Thyroid gland (tissue), 4 donors: Measurements from ENCODE around the gene CBLC. TPM values are rescaled to one million over a fixed set of nuclear protein-coding genes. Genes with fewer than 3 reads are reported as not detected.

ENCODE experiments used
- DNase-seq, 2 donors: peaks; one replicate each; pipeline ENCODE4 v3.0.0-alpha.2; 2019
- H3K27ac ChIP-seq, 3 donors: fragments of 200-600 bp; sonication (generic); 1 replicate in 2 of 3; 2 replicates in 1 of 3; pipeline ENCODE4 v1.5.1; 2016 to 2019; ENCODE audit warnings: mild to moderate bottlenecking in 1 of 3, moderate library complexity in 1 of 3
- H3K27me3 ChIP-seq: fragments of 200-600 bp; sonication (generic); one replicate; pipeline ENCODE4 v1.5.1; 2019
- H3K36me3 ChIP-seq, 2 donors: fragments of 200-600 bp; sonication (generic); one replicate each; pipeline ENCODE4 v1.5.1; 2016 to 2019
- H3K4me1 ChIP-seq, 2 donors: fragments of 200-600 bp; sonication (generic); one replicate each; pipeline ENCODE4 v1.5.1; 2017 to 2019
- H3K4me3 ChIP-seq, 3 donors: fragments of 200-600 bp; sonication (generic); replicated peaks in 1 of 3; 1 replicate in 2 of 3; 2 replicates in 1 of 3; pipeline ENCODE4 v1.5.1; 2016; ENCODE audit warnings: mild to moderate bottlenecking in 1 of 3
- H3K9me3 ChIP-seq: fragments of 200-600 bp; sonication (generic); one replicate; pipeline ENCODE4 v1.5.1; 2017
- CTCF ChIP-seq, 6 experiments: fragments of 200-600 bp in 3 of 6; fragments of 450-650 bp in 3 of 6; sonication (generic) in 3 of 6; IDR thresholded peaks; one replicate each; pipeline ENCODE4 v1.5.1; 2016 to 2019; ENCODE audit warnings: antibody characterized with exemption in 6 of 6, mild to moderate bottlenecking in 2 of 6, inconsistent platforms in 1 of 6, moderate library complexity in 1 of 6
- POLR2A ChIP-seq, 2 donors: fragments of 450-650 bp; IDR thresholded peaks; one replicate each; pipeline ENCODE4 v1.6.1; 2017; ENCODE audit warnings: antibody characterized with exemption in 2 of 2, mild to moderate bottlenecking in 2 of 2, moderate library complexity in 1 of 2
- WGBS, 2 donors: methylation state at CpG; one replicate each; pipeline ENCODE4 v1.1.5; 2017; 5-methylcytosine and 5-hydroxymethylcytosine counted together
- intact Hi-C: fragments of 100-400 bp; cut with DNase I; formaldehyde crosslinking; loops from one replicate; pipeline ENCODE4 v1.15.1; 2023
- total RNA-seq, 4 donors: library from RNA; depleted of rRNA; stranded (reverse); fragments of >200 nt; gene quantifications; one replicate each; pipeline ENCODE4 v1.2.3, GENCODE V29; 2016

CBLC gene
- total RNA-seq, 4 donors from 2014 or later, result 2.0 to 5.6 (median 3.1) TPM

GRCh38 chr19:44800461-44800860 lies 22.8 kb downstream of the CBLC start:
- no peak overlapping the region for H3K27ac ChIP-seq
- H3K36me3 ChIP-seq, result no peaks in the 10 kb centered on the region
- 0 to 8% methylated on average over 2 of the region's 3 CpGs for WGBS, 2 donors
- peak; percentile 84 to 89 for DNase-seq
- no peaks in the 10 kb centered on the region for H3K27me3 ChIP-seq
- H3K4me3 ChIP-seq, result no peak overlapping the region
- TF ChIP-seq POLR2A (IDR thresholded peaks at IDR 0.05) (no peak), CTCF (IDR thresholded peaks at IDR 0.05) (peak; percentile 90 to 98 (median 96))
- peaks cover 0 to 7% of the 10 kb centered on the region in 2 donors for H3K4me1 ChIP-seq
- H3K9me3 ChIP-seq, result no peaks in the 10 kb centered on the region
- intact Hi-C loops, result no loop called here

GRCh38 chr19:44803442-44804428 lies 26.0 kb downstream of the CBLC start:
- intact Hi-C loops, result no loop called here
- H3K27ac ChIP-seq, result no peak overlapping the region

GRCh38 chr19:44806291-44806690 lies 28.6 kb downstream of the CBLC start:
- Histone ChIP-seq H3K4me3 (no peak overlapping the region), H3K4me1 (peaks cover 33 to 45% of the 10 kb centered on the region in 2 donors), H3K9me3 (no peaks in the 10 kb centered on the region), H3K36me3 (no peaks in the 10 kb centered on the region), H3K27me3 (no peaks in the 10 kb centered on the region), H3K27ac (peak overlapping the region in 1 of 3 donors; percentile 90)
- 84 to 92% methylated on average over 7 of the region's 7 CpGs for WGBS, 2 donors
- no peak for DNase-seq
- no peak for TF ChIP-seq CTCF (IDR thresholded peaks at IDR 0.05)
- intact Hi-C loops, result no loop called here

More at GRCh38 chr19:44803442-44804428, 26.0 kb downstream of the CBLC start:
- H3K36me3 ChIP-seq, result no peaks in the 10 kb centered on the region
- WGBS, 2 donors, result 81 to 90% methylated on average over 12 to 13 of the region's 13 CpGs
- peak; percentile 19 to 21 for DNase-seq
- H3K9me3 ChIP-seq, result no peaks in the 10 kb centered on the region
- H3K27me3 ChIP-seq, result no peaks in the 10 kb centered on the region
- TF ChIP-seq POLR2A (IDR thresholded peaks at IDR 0.05) (no peak), CTCF (IDR thresholded peaks at IDR 0.05) (no peak)
- H3K4me1 ChIP-seq, result peaks cover 18 to 27% of the 10 kb centered on the region in 2 donors
- no peak overlapping the region for H3K4me3 ChIP-seq

GRCh38 chr19:44807162-44807561 lies 29.5 kb downstream of the CBLC start:
- H3K27me3 ChIP-seq, result no peaks in the 10 kb centered on the region
- WGBS, 2 donors, result 50 to 51% methylated on average over 2 to 3 of the region's 5 CpGs
- intact Hi-C loops, result no loop called here
- peaks cover 33 to 47% of the 10 kb centered on the region in 2 donors for H3K4me1 ChIP-seq
- no peak overlapping the region for H3K4me3 ChIP-seq
- peak; percentile 67 to 76 for DNase-seq
- TF ChIP-seq CTCF (IDR thresholded peaks at IDR 0.05) (no peak), POLR2A (IDR thresholded peaks at IDR 0.05) (no peak)
- H3K27ac ChIP-seq, result peak overlapping the region; percentile 90 to 99 (median 95)
- no peaks in the 10 kb centered on the region for H3K9me3 ChIP-seq
- no peaks in the 10 kb centered on the region for H3K36me3 ChIP-seq
